HepG2 (cell line): ENCODE data around the gene IL27RA. TPM values are rescaled to one million over a fixed set of nuclear protein-coding genes. Genes with fewer than 3 reads are reported as not detected.

Source experiments
- ATAC-seq: fragments of 200-7000 bp; cut with Tn5 transposase; 3 replicates; pipeline ENCODE4 v1.9.1; 2020; ENCODE audit warnings: mild to moderate bottlenecking, moderate library complexity
- BruUV-seq: library from RNA; stranded (reverse); fragments of 400-500 nt; replicated peaks from 2 replicates; lab custom pipeline; 2021; lab: Mats Ljungman, UMichigan
- CTCF ChIA-PET: fragments of 300-600 bp; formaldehyde crosslinking; extraction: SDS; loops from one replicate; lab custom pipeline; 2021; ENCODE audit warnings: low total read pairs, inconsistent platforms, low intra/inter-chr PET ratio; lab: Yijun Ruan, JAX
- POLR2A ChIA-PET: fragments of 350-600 bp; sonication (Branson Sonifier 250); formaldehyde crosslinking; loops from one replicate; lab custom pipeline; 2020; ENCODE audit warnings: antibody characterized with exemption, inconsistent platforms; lab: Yijun Ruan, JAX
- DNase-seq: peaks from one replicate; pipeline ENCODE4 v3.0.0-alpha.2; 2015; ENCODE audit warnings: low spot score
- FAIRE-seq: peaks from 3 replicates; lab custom pipeline; 2011; peaks lifted over from hg19 to GRCh38; lab: Jason Lieb, UNC
- H2AFZ ChIP-seq: one replicate; pipeline ENCODE4 v1.6.1; 2011; ENCODE audit warnings: low read length, inconsistent platforms
- H3K27ac ChIP-seq: fragments of 300-600 bp; 3 replicates; pipeline ENCODE4 v1.8.0; 2011; ENCODE audit warnings: mixed run types, mild to moderate bottlenecking, mixed read lengths, low read length, inconsistent platforms; ENCODE audit not compliant: insufficient read depth; ENCODE audit errors: extremely low read length
- H3K27me3 ChIP-seq, 2 experiments: fragments of 200-600 bp in 1 of 2; 2 replicates in 1 of 2; 3 replicates in 1 of 2; pipeline versions ENCODE4 v1.6.0 to v1.8.0; 2011; ENCODE audit warnings: low read length in 2 of 2, mild to moderate bottlenecking in 2 of 2, moderate library complexity in 2 of 2, inconsistent platforms in 1 of 2; ENCODE audit not compliant: insufficient read depth in 2 of 2, control insufficient read depth in 1 of 2
- H3K36me3 ChIP-seq, 2 experiments: fragments of 200-600 bp in 1 of 2; replicated peaks in 1 of 2; 2 replicates in 1 of 2; 3 replicates in 1 of 2; pipeline versions ENCODE4 v1.5.1 to v1.8.0; 2011; ENCODE audit warnings: low read length in 2 of 2, inconsistent platforms in 1 of 2; ENCODE audit not compliant: insufficient read depth in 2 of 2, control insufficient read depth in 1 of 2
- H3K4me1 ChIP-seq: 2 replicates; pipeline ENCODE4 v1.5.1; 2012; ENCODE audit warnings: low read length, inconsistent platforms; ENCODE audit not compliant: insufficient read depth
- H3K4me2 ChIP-seq: 2 replicates; pipeline ENCODE4 v1.6.0; 2011; ENCODE audit warnings: low read depth, low read length, inconsistent platforms
- H3K4me3 ChIP-seq, 3 experiments: fragments of 200-600 bp in 1 of 3; sonication (generic), shearing (Covaris generic) in 1 of 3; replicated peaks in 1 of 3; 2 replicates each; pipeline ENCODE4 v1.5.1; 2011 to 2016; ENCODE audit warnings: low read length in 3 of 3, inconsistent platforms in 2 of 3, low read depth in 2 of 3, mild to moderate bottlenecking in 2 of 3, control low read depth in 1 of 3, mixed read lengths in 1 of 3; ENCODE audit not compliant: insufficient read depth in 1 of 3
- H3K79me2 ChIP-seq: one replicate; pipeline ENCODE4 v1.6.1; 2011; ENCODE audit warnings: low read length, inconsistent platforms; ENCODE audit not compliant: insufficient read depth
- H3K9ac ChIP-seq: 2 replicates; pipeline ENCODE4 v1.6.0; 2011; ENCODE audit warnings: mild to moderate bottlenecking, low read depth, low read length, inconsistent platforms; ENCODE audit not compliant: insufficient read depth
- H3K9me3 ChIP-seq: 2 replicates; pipeline ENCODE4 v1.5.1; 2012; ENCODE audit warnings: mild to moderate bottlenecking, low read length
- H4K20me1 ChIP-seq: 2 replicates; pipeline ENCODE4 v1.6.0; 2011; ENCODE audit warnings: inconsistent platforms, mild to moderate bottlenecking, low read length, moderate library complexity; ENCODE audit not compliant: insufficient read depth
- ADNP ChIP-seq: sonication (generic); formaldehyde crosslinking; IDR thresholded peaks from 2 replicates; pipeline ENCODE4 v1.4.0; 2020; ENCODE audit warnings: missing genetic modification reagents
- CENPT ChIP-seq: sonication (generic); formaldehyde crosslinking; IDR thresholded peaks from 2 replicates; pipeline ENCODE4 v1.8.0; 2022; ENCODE audit warnings: low read depth, mild to moderate bottlenecking, moderate library complexity, missing genetic modification reagents
- KLF6 ChIP-seq: IDR thresholded peaks from 2 replicates; pipeline ENCODE4 v1.8.0; 2016; ENCODE audit warnings: missing biosample characterization, missing genetic modification reagents
- LCORL ChIP-seq, 2 experiments: fragments of 450-650 bp in 1 of 2; sonication (generic) in 1 of 2; formaldehyde crosslinking in 1 of 2; IDR thresholded peaks; 2 replicates each; pipeline versions ENCODE4 v1.5.0 to v1.6.1; 2017 to 2020; ENCODE audit warnings: antibody characterized with exemption in 1 of 2, missing genetic modification reagents in 1 of 2
- MBNL3 ChIP-seq: fragments of 250-450 bp; sonication (Bioruptor Pico); conservative IDR thresholded peaks from 2 replicates; pipeline ENCODE4 v1.8.0; 2022; ENCODE audit warnings: mild to moderate bottlenecking, inconsistent platforms
- MED13 ChIP-seq: sonication (generic); formaldehyde crosslinking; IDR thresholded peaks from 2 replicates; pipeline ENCODE4 v1.5.0; 2020; ENCODE audit warnings: missing genetic modification reagents
- MZF1 ChIP-seq: sonication (generic); formaldehyde crosslinking; IDR thresholded peaks from 2 replicates; pipeline ENCODE4 v1.8.1; 2023; ENCODE audit warnings: mild to moderate bottlenecking, missing genetic modification reagents, borderline replicate concordance
- ONECUT2 ChIP-seq: sonication (generic); formaldehyde crosslinking; IDR thresholded peaks from 2 replicates; pipeline ENCODE4 v1.4.0; 2020; ENCODE audit warnings: missing genetic modification reagents
- SMAD3 ChIP-seq: sonication (generic); formaldehyde crosslinking; IDR thresholded peaks from 2 replicates; pipeline ENCODE4 v1.4.0; 2020; ENCODE audit warnings: missing genetic modification reagents
- SMC3 ChIP-seq: IDR thresholded peaks from 2 replicates; pipeline ENCODE4 v1.6.1; 2011; ENCODE audit warnings: low read length, improper control_type of control experiment
- ZBTB38 ChIP-seq: sonication (generic); formaldehyde crosslinking; IDR thresholded peaks from 2 replicates; pipeline ENCODE4 v1.5.1; 2020; ENCODE audit warnings: mild to moderate bottlenecking, missing genetic modification reagents
- ZFP36 ChIP-seq: fragments of 150-350 bp; IDR thresholded peaks from 2 replicates; pipeline ENCODE4 v1.6.1; 2018; ENCODE audit warnings: borderline replicate concordance, low read length, low read depth; ENCODE audit not compliant: partially characterized antibody
- ZNF790 ChIP-seq: sonication (generic); formaldehyde crosslinking; IDR thresholded peaks from 2 replicates; pipeline ENCODE4 v1.8.0; 2022; ENCODE audit warnings: missing genetic modification reagents, mild to moderate bottlenecking, borderline replicate concordance
- ZNF850 ChIP-seq: sonication (generic); formaldehyde crosslinking; conservative IDR thresholded peaks from 2 replicates; pipeline ENCODE4 v1.9.0; 2021; ENCODE audit warnings: mild to moderate bottlenecking, missing genetic modification reagents
- WGBS: methylation state at CpG from one replicate; pipeline ENCODE4 v1.1.6; 2017; ENCODE audit warnings: low lambda C conversion rate; 5-methylcytosine and 5-hydroxymethylcytosine counted together
- in situ Hi-C: cut with HindIII; loops from 2 replicates; pipeline ENCODE4 v1.10.0; 2017; ENCODE audit warnings: low pct_unique_long_range_greater_than_20kb; ENCODE audit not compliant: extremely low pct_ligation_motif_present
- intact Hi-C: fragments of 100-400 bp; cut with micrococcal nuclease; formaldehyde crosslinking; loops from one replicate; pipeline ENCODE4 v1.10.0; 2022; ENCODE audit not compliant: unreplicated experiment
- polyA plus RNA-seq, 8 experiments: library from polyadenylated mRNA; depleted of rRNA in 3 of 8; stranded (reverse) in 7 of 8; unstranded in 1 of 8; fragments of >200 nt; fragmentation: Illumina TruSeq in 4 of 8; extraction: Trizol in 4 of 8; gene quantifications; 2 replicates each; pipeline versions ENCODE4 v1.2.1 to v1.2.3, GENCODE V29; 2011 to 2016; ENCODE audit warnings: low read depth in 4 of 8, missing spikeins in 1 of 8, mixed read lengths in 1 of 8; ENCODE audit not compliant: insufficient read depth in 1 of 8
- total RNA-seq, 5 experiments: library from RNA; depleted of rRNA; stranded (reverse); fragments of >200 nt; fragmentation: Illumina TruSeq; extraction: Trizol; gene quantifications; 2 replicates each; pipeline ENCODE4 v1.2.3, GENCODE V29; 2016; ENCODE audit warnings: low read depth in 1 of 5
- TF ChIP-seq, protein P1 (sequence below): IDR thresholded peaks from 2 replicates; pipeline ENCODE4 v1.6.1; 2016; ENCODE audit warnings: low read depth, control low read depth
- TF ChIP-seq, protein P2 (sequence below): sonication (generic); formaldehyde crosslinking; IDR thresholded peaks from 2 replicates; pipeline ENCODE4 v1.8.0; 2022; ENCODE audit warnings: missing genetic modification reagents, mild to moderate bottlenecking, inconsistent platforms, borderline replicate concordance
- TF ChIP-seq, protein P3 (sequence below): sonication (generic); formaldehyde crosslinking; IDR thresholded peaks from 2 replicates; pipeline ENCODE4 v1.8.1; 2023; ENCODE audit warnings: mild to moderate bottlenecking, missing genetic modification reagents, borderline replicate concordance
- TF ChIP-seq, protein P4 (sequence below): sonication (generic); formaldehyde crosslinking; IDR thresholded peaks from 2 replicates; pipeline ENCODE4 v1.5.0; 2020; ENCODE audit warnings: mild to moderate bottlenecking, missing genetic modification reagents, moderate library complexity
- TF ChIP-seq, protein P5 (sequence below): sonication (generic); formaldehyde crosslinking; IDR thresholded peaks from 2 replicates; pipeline ENCODE4 v1.4.0; 2020; ENCODE audit warnings: missing genetic modification reagents

The IL27RA gene
- total and polyA plus RNA-seq, 2 of the 13 experiments (the other 11 are each of a cell fraction or from before 2014, with no cell fraction given), result 3.5 to 8.1 TPM

DNA sequence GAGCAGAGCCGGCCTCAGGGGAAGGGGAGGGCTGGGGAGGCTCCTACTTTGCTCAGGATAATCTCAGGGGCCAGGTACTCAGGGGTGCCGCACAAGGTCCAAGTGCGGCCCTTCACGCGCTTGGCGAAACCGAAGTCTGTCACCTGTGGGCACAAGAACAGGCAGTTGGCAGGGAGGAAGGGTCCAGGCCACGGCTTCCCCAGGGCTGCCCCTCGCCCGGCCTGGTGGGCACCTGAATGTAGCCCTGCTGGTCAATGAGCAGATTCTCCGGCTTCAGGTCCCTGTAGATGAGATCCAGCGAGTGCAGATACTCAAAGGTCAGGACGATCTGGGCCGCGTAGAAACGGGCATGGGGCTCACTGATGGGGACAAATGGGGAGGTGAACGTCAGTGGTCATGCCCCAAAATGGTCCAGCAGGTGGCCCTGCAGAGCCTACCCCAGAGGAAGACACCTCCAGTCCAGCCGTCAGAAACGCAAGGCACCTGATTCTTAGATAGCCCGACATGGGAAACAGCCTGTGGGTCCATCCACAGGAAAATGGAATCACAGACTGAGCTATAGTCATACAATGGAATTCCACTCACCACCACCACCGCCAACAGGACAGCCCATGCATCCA is 66.1 kb downstream of the IL27RA start:
- CTCF ChIA-PET, result interaction anchor here (0.6 to 1.4 kb wide), 3 partner anchors 15 to 40 kb away, joined by 3 to 5 read pairs (median 3); no protein-coding TSS in a partner anchor
- Histone ChIP-seq H3K4me3 (no peak overlapping the region), H3K36me3 (peaks cover 4 to 22% of the 10 kb centered on the region in 2 experiments), H3K27ac (no peak overlapping the region), H3K9me3 (peaks cover 6% of the 10 kb centered on the region; the same call in 1 of the 2 replicates), H2AFZ (no peak overlapping the region), H3K9ac (no peak overlapping the region), H3K79me2 (no peaks in the 10 kb centered on the region), H4K20me1 (no peaks in the 10 kb centered on the region), H3K27me3 (no peaks in the 10 kb centered on the region), H3K4me1 (no peaks in the 10 kb centered on the region), H3K4me2 (no peak overlapping the region)
- WGBS, result 87% methylated on average over 15 of the region's 21 CpGs
- ATAC-seq (peak; percentile 73), DNase-seq (no peak), FAIRE-seq (no peak)
- intact Hi-C loops (no loop called here), in situ Hi-C loops (no loop called here)
- BruUV-seq, result no TSS peak
- POLR2A ChIA-PET, result no interaction called here
- TF ChIP-seq SMC3, result peak; percentile 53
- TF ChIP-seq ONECUT2 (CRISPR knock-in tag), result no peak
- TF ChIP-seq, protein P1, sequence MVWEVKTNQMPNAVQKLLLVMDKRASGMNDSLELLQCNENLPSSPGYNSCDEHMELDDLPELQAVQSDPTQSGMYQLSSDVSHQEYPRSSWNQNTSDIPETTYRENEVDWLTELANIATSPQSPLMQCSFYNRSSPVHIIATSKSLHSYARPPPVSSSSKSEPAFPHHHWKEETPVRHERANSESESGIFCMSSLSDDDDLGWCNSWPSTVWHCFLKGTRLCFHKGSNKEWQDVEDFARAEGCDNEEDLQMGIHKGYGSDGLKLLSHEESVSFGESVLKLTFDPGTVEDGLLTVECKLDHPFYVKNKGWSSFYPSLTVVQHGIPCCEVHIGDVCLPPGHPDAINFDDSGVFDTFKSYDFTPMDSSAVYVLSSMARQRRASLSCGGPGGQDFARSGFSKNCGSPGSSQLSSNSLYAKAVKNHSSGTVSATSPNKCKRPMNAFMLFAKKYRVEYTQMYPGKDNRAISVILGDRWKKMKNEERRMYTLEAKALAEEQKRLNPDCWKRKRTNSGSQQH (CRISPR knock-in tag), result no peak
- TF ChIP-seq MBNL3 (CRISPR knock-in tag), result no peak
- no peak for TF ChIP-seq KLF6 (CRISPR knock-in tag)
- peak; percentile 67 for TF ChIP-seq ZBTB38
- TF ChIP-seq LCORL (IDR thresholded peaks at IDR 0.05), result no peak
- no peak for TF ChIP-seq LCORL (CRISPR knock-in tag; IDR thresholded peaks at IDR 0.05)
- TF ChIP-seq ZFP36, result no peak
- TF ChIP-seq, protein P2, sequence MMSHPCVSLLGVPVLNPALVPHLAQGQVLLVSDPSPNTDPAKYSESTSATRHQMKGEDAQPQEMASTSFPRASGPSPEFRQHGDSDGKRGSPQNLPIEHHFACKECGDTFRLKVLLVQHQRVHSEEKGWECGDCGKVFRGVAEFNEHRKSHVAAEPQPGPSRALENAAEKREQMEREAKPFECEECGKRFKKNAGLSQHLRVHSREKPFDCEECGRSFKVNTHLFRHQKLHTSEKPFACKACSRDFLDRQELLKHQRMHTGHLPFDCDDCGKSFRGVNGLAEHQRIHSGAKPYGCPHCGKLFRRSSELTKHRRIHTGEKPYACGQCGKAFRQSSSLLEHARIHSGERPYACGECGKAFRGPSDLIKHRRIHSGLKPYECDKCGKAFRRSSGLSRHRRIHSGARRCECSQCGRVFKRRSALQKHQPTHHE, result no peak
- TF ChIP-seq, protein P3, sequence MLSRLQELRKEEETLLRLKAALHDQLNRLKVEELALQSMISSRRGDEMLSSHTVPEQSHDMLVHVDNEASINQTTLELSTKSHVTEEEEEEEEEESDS, result no peak
- TF ChIP-seq ADNP (CRISPR knock-in tag), result no peak
- TF ChIP-seq, protein P4, sequence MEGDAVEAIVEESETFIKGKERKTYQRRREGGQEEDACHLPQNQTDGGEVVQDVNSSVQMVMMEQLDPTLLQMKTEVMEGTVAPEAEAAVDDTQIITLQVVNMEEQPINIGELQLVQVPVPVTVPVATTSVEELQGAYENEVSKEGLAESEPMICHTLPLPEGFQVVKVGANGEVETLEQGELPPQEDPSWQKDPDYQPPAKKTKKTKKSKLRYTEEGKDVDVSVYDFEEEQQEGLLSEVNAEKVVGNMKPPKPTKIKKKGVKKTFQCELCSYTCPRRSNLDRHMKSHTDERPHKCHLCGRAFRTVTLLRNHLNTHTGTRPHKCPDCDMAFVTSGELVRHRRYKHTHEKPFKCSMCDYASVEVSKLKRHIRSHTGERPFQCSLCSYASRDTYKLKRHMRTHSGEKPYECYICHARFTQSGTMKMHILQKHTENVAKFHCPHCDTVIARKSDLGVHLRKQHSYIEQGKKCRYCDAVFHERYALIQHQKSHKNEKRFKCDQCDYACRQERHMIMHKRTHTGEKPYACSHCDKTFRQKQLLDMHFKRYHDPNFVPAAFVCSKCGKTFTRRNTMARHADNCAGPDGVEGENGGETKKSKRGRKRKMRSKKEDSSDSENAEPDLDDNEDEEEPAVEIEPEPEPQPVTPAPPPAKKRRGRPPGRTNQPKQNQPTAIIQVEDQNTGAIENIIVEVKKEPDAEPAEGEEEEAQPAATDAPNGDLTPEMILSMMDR (CRISPR knock-in tag), result peak; percentile 57
- TF ChIP-seq ZNF850 (CRISPR knock-in tag), result no peak
- no peak for TF ChIP-seq ZNF790 (CRISPR knock-in tag)
- no peak for TF ChIP-seq MZF1 (CRISPR knock-in tag)
- no peak for TF ChIP-seq SMAD3 (CRISPR knock-in tag)
- no peak for TF ChIP-seq MED13
- TF ChIP-seq CENPT (CRISPR knock-in tag), result no peak
- TF ChIP-seq, protein P5, sequence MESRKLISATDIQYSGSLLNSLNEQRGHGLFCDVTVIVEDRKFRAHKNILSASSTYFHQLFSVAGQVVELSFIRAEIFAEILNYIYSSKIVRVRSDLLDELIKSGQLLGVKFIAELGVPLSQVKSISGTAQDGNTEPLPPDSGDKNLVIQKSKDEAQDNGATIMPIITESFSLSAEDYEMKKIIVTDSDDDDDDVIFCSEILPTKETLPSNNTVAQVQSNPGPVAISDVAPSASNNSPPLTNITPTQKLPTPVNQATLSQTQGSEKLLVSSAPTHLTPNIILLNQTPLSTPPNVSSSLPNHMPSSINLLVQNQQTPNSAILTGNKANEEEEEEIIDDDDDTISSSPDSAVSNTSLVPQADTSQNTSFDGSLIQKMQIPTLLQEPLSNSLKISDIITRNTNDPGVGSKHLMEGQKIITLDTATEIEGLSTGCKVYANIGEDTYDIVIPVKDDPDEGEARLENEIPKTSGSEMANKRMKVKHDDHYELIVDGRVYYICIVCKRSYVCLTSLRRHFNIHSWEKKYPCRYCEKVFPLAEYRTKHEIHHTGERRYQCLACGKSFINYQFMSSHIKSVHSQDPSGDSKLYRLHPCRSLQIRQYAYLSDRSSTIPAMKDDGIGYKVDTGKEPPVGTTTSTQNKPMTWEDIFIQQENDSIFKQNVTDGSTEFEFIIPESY (CRISPR knock-in tag), result peak; percentile 82
